Measurements from ENCODE around the gene CTDP1. TPM values are rescaled to one million over a fixed set of nuclear protein-coding genes. Genes with fewer than 3 reads are reported as not detected.

CTDP1 gene
- total and polyA plus RNA-seq, 9 of the 15 experiments (the other 6 are each of a cell fraction or from before 2014, with no cell fraction given) = 0.07 to 19.2 (median 4.0) TPM

GRCh38 chr18:79800371-79801180 is 121.0 kb downstream of the CTDP1 start:
- no TSS peak for BruUV-seq (replicated peaks)
- Histone ChIP-seq H3K27ac (ENCODE audit: extremely low read depth, low read depth, low read length) (no peak overlapping the region), H3K4me3 (no peak overlapping the region), H3K27me3 (ENCODE audit: control insufficient read depth in 2 of 2, insufficient read depth in 2 of 2, low read length in 2 of 2) (peaks cover 6 to 79% of the 10 kb centered on the region in 2 experiments; a peak in 4 of 5 replicates), H3K4me2 (ENCODE audit: insufficient read depth, low read length) (no peak overlapping the region), H4K20me1 (replicated peaks; ENCODE audit: control insufficient read depth, insufficient read depth, low read length) (no peaks in the 10 kb centered on the region), H3K36me3 (ENCODE audit: control insufficient read depth, insufficient read depth, low read length) (no peaks in the 10 kb centered on the region), H3K9ac (ENCODE audit: insufficient read depth in 1 of 2, low read depth in 2 of 2, low read length in 2 of 2) (no peak overlapping the region), H3K9me3 (replicated peaks; ENCODE audit: control insufficient read depth, insufficient read depth, low read depth, low read length) (no peaks in the 10 kb centered on the region), H3K4me1 (replicated peaks in 1 of 2; ENCODE audit: control insufficient read depth in 2 of 2, insufficient read depth in 2 of 2, low read length in 2 of 2) (peaks cover 0 to 2% of the 10 kb centered on the region in 2 experiments; a peak in 1 of 5 replicates), H3K79me2 (ENCODE audit: control insufficient read depth, insufficient read depth, low read length) (no peaks in the 10 kb centered on the region), H2AFZ (ENCODE audit: low read depth, low read length) (no peak overlapping the region), H3K9me1 (ENCODE audit: control insufficient read depth, insufficient read depth, low read length) (no peaks in the 10 kb centered on the region)
- FAIRE-seq = no peak
- ChIA-PET CTCF (ENCODE audit: low intra/inter-chr PET ratio) (no interaction called here), POLR2A (no interaction called here)
- no peak for DNase-seq (ENCODE audit: extremely low read depth in 1 of 4, low spot score in 3 of 4)
- WGBS (ENCODE audit: insufficient coverage, low coverage, missing lambda C conversion rate) = 12% methylated on average over 30 of the region's 39 CpGs
- in situ Hi-C loops (cut with MboI) = no loop called here
- ATAC-seq = no peak
- intact Hi-C loops (cut with micrococcal nuclease) = no loop called here
- TF ChIP-seq MECOM (CRISPR knock-in tag; IDR thresholded peaks at IDR 0.05) = no peak
- TF ChIP-seq PREB (CRISPR knock-in tag; IDR thresholded peaks at IDR 0.05) = no peak
- TF ChIP-seq SMARCC2 (IDR thresholded peaks at IDR 0.05; ENCODE audit: low read depth) = no peak
- no peak for TF ChIP-seq PTBP1 (IDR thresholded peaks at IDR 0.05; ENCODE audit: low read depth, low read length)
- no peak for TF ChIP-seq BCLAF1 (IDR thresholded peaks at IDR 0.05; ENCODE audit: borderline replicate concordance in 1 of 2, control insufficient read depth in 1 of 2, low read depth in 2 of 2, low read length in 1 of 2)
- TF ChIP-seq KDM5B (IDR thresholded peaks at IDR 0.05; ENCODE audit: insufficient replicate concordance, low read depth, low read length) = no peak
- TF ChIP-seq ZBTB8A (IDR thresholded peaks at IDR 0.05; ENCODE audit: partially characterized antibody) = no peak
- no peak for TF ChIP-seq NCOA2 (IDR thresholded peaks at IDR 0.05; ENCODE audit: partially characterized antibody in 2 of 2)
- TF ChIP-seq ZNF785 (CRISPR knock-in tag; IDR thresholded peaks at IDR 0.05) = no peak
- TF ChIP-seq ZNF263 (CRISPR knock-in tag; IDR thresholded peaks at IDR 0.05; ENCODE audit: borderline replicate concordance) = no peak
